IMR-90 (cell line): ENCODE measurements around the gene DENND1A.

Source experiments
- CEBPB ChIP-seq: IDR thresholded peaks from 2 replicates; pipeline ENCODE4 v1.6.1; 2012; ENCODE audit warnings: low read depth, low read length, improper control_type of control experiment
- MXI1 ChIP-seq: IDR thresholded peaks from 2 replicates; pipeline ENCODE4 v1.6.1; 2012; ENCODE audit warnings: low read depth, mild to moderate bottlenecking, low read length, moderate library complexity, borderline replicate concordance
- POLR2A ChIP-seq: IDR thresholded peaks from 2 replicates; pipeline ENCODE4 v1.6.1; 2012; ENCODE audit warnings: mild to moderate bottlenecking, low read depth, low read length
- RFX5 ChIP-seq: IDR thresholded peaks from 2 replicates; pipeline ENCODE4 v1.8.0; 2012; ENCODE audit warnings: low read depth, mild to moderate bottlenecking, low read length, moderate library complexity
- TF ChIP-seq, protein P1 (sequence below): conservative IDR thresholded peaks from 2 replicates; pipeline ENCODE4 v1.5.1; 2012; ENCODE audit warnings: mild to moderate bottlenecking, low read depth, low read length, improper control_type of control experiment

DNA sequence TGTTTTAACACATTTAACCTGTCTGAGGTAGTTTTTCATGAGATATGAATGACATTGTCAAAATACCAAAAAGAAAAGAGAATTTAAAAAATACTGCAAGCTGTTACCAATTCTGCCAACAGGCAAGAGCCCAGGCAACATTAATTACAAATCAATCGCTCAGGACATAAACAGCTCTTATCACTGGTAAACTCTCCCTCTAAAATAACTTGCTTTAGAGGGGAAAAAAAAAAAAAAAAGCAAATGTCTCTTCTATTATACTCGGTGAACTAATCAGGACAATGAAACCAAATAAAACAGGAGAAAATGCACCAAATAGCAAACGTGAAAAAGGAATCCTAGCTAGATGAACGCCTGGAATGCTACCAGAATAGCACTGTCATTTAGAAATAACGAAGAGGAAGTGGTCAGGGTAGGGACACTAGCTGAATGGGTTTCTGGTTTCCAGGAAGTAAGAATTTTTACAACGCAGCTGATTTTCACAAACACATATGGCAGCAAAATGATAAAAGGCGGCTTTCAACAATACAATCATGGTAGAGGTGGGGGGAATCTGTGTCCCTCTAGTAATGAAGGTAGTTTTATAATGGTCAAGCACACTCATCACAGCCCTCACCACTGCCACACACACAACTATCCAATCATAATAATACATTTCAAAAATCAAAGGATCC, 94.9 kb downstream of the DENND1A start:
- TF ChIP-seq, protein P1, sequence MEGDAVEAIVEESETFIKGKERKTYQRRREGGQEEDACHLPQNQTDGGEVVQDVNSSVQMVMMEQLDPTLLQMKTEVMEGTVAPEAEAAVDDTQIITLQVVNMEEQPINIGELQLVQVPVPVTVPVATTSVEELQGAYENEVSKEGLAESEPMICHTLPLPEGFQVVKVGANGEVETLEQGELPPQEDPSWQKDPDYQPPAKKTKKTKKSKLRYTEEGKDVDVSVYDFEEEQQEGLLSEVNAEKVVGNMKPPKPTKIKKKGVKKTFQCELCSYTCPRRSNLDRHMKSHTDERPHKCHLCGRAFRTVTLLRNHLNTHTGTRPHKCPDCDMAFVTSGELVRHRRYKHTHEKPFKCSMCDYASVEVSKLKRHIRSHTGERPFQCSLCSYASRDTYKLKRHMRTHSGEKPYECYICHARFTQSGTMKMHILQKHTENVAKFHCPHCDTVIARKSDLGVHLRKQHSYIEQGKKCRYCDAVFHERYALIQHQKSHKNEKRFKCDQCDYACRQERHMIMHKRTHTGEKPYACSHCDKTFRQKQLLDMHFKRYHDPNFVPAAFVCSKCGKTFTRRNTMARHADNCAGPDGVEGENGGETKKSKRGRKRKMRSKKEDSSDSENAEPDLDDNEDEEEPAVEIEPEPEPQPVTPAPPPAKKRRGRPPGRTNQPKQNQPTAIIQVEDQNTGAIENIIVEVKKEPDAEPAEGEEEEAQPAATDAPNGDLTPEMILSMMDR: no peak
- TF ChIP-seq MXI1: no peak
- no peak for TF ChIP-seq POLR2A
- TF ChIP-seq CEBPB: no peak
- no peak for TF ChIP-seq RFX5
